ENCODE results near the gene MYO5A.
A peak's percentile ranks its signal among the peaks of the same experiment; 100 is the strongest.

Gene MYO5A

DNA sequence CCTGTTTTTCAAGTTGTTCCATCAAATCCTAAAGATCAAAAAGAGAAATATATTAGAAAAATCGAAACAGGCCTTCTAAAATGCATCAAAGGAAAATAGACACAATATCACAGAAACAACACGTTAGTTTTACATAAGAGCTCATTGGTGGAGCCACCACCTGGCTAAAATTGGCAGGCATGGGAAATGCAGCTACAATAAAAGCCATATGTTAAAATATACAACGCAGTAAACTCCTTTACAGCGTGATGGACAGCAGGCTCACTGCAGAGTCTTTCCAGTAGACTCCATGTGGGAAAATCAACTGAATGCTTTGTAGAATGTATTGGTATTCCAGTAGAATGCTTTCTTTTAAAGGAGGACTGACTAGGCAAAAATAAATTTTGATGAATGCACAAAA lies 192.2 kb downstream of the MYO5A start:
- DNase-seq (ENCODE audit: low read depth), result no peak
- no peak overlapping the region for H3K4me3 ChIP-seq (ENCODE audit: low read length)
- TF ChIP-seq, protein P1, sequence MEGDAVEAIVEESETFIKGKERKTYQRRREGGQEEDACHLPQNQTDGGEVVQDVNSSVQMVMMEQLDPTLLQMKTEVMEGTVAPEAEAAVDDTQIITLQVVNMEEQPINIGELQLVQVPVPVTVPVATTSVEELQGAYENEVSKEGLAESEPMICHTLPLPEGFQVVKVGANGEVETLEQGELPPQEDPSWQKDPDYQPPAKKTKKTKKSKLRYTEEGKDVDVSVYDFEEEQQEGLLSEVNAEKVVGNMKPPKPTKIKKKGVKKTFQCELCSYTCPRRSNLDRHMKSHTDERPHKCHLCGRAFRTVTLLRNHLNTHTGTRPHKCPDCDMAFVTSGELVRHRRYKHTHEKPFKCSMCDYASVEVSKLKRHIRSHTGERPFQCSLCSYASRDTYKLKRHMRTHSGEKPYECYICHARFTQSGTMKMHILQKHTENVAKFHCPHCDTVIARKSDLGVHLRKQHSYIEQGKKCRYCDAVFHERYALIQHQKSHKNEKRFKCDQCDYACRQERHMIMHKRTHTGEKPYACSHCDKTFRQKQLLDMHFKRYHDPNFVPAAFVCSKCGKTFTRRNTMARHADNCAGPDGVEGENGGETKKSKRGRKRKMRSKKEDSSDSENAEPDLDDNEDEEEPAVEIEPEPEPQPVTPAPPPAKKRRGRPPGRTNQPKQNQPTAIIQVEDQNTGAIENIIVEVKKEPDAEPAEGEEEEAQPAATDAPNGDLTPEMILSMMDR (IDR thresholded peaks at IDR 0.05; ENCODE audit: insufficient read depth, low read depth, low read length, missing control alignments), result peak; percentile 8

- DNase-seq (ENCODE audit: low read depth), result peak; percentile 91
- H3K4me3 ChIP-seq (ENCODE audit: low read length), result no peak overlapping the region
- TF ChIP-seq, protein P1 (IDR thresholded peaks at IDR 0.05; ENCODE audit: insufficient read depth, low read depth, low read length, missing control alignments), result no peak
Measured at GRCh38 chr15:52334491-52335160, 194.1 kb downstream of the MYO5A start.

GRCh38 chr15:52331490-52332240 lies 197.0 kb downstream of the MYO5A start:
- H3K4me3 ChIP-seq (ENCODE audit: low read length), result no peak overlapping the region

GRCh38 chr15:52329987-52330386 lies 198.7 kb downstream of the MYO5A start:
- TF ChIP-seq, protein P1 (IDR thresholded peaks at IDR 0.05; ENCODE audit: insufficient read depth, low read depth, low read length, missing control alignments), result no peak
- no peak for DNase-seq (ENCODE audit: low read depth)
- no peak overlapping the region for H3K4me3 ChIP-seq (ENCODE audit: low read length)

More at GRCh38 chr15:52331490-52332240, 197.0 kb downstream of the MYO5A start:
- TF ChIP-seq, protein P1 (IDR thresholded peaks at IDR 0.05; ENCODE audit: insufficient read depth, low read depth, low read length, missing control alignments), result peak; percentile 65
- DNase-seq (ENCODE audit: low read depth), result peak; percentile 75

- no peak overlapping the region for H3K4me3 ChIP-seq (ENCODE audit: low read length)
- DNase-seq (ENCODE audit: low read depth), result no peak
- TF ChIP-seq, protein P1 (IDR thresholded peaks at IDR 0.05; ENCODE audit: insufficient read depth, low read depth, low read length, missing control alignments), result no peak
Measured at GRCh38 chr15:52329150-52329549, 199.5 kb downstream of the MYO5A start.

DNA sequence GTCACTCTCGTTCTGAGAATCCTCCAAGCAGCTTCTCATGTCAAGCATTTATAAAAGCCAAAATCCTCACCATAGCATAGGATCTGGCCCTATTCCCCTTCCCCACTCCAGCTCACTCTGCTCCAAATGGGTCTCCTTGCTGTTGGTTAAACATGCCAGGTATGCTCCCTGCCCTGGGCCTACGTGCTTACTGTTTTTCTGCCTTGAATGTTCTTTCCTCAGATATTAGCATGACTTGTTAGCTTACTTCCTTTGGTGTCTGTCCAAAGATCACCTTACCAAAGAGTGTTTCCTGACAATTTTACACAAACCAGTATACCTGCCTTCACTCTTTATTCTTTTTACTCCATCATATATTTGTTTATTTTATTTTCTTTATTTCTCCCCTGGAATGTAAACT lies 200.0 kb downstream of the MYO5A start:
- no peak for DNase-seq (ENCODE audit: low read depth)
- TF ChIP-seq, protein P1 (IDR thresholded peaks at IDR 0.05; ENCODE audit: insufficient read depth, low read depth, low read length, missing control alignments), result no peak
- H3K4me3 ChIP-seq (ENCODE audit: low read length), result no peak overlapping the region
